LoVo (cell line): ENCODE data around the gene SIRPD.
"Not testable (repeated sequence)": the region's sequence is repeated elsewhere in the genome, so short reads cannot be mapped to it uniquely, and the experiment has no call there.

Experiments
- DNase-seq: peaks from one replicate; pipeline ENCODE4 v3.0.0-alpha.2; 2016; ENCODE audit warnings: low spot score

SIRPD gene

DNA sequence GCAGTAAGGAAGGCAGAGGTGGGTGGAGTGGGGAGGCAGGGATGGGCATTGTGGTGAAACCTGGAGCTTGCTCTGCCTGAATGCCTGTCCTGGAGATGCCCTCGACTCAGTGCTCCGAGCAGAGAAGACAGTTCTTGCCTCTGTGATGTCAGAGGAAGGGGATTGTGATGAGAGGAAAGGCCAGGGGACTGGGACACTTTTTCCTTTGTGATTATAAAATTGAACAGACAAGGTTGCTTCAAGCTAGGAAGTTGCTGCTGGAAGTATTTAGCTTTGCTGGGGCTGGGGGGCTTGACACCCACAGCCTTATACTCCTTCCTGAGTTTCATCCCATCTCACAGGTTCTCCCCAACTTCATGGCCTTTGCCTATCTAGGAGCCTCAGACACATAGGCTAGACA lies at the start of gene SIRPD:
SIRPD (minus strand) TSS at position 101 of the 400 bp plus-strand sequence; CDS start at position 49, 52 bp downstream.
- DNase-seq, result no peak

- no peak for DNase-seq
Observed at GRCh38 chr20:1600736-1601135, 43.2 kb upstream of the SIRPD start.

- DNase-seq, result no peak
Observed at GRCh38 chr20:1595333-1595732, 37.8 kb upstream of the SIRPD start.

GRCh38 chr20:1588533-1589460 lies 31.3 kb upstream of the SIRPD start:
- no peak for DNase-seq

DNA sequence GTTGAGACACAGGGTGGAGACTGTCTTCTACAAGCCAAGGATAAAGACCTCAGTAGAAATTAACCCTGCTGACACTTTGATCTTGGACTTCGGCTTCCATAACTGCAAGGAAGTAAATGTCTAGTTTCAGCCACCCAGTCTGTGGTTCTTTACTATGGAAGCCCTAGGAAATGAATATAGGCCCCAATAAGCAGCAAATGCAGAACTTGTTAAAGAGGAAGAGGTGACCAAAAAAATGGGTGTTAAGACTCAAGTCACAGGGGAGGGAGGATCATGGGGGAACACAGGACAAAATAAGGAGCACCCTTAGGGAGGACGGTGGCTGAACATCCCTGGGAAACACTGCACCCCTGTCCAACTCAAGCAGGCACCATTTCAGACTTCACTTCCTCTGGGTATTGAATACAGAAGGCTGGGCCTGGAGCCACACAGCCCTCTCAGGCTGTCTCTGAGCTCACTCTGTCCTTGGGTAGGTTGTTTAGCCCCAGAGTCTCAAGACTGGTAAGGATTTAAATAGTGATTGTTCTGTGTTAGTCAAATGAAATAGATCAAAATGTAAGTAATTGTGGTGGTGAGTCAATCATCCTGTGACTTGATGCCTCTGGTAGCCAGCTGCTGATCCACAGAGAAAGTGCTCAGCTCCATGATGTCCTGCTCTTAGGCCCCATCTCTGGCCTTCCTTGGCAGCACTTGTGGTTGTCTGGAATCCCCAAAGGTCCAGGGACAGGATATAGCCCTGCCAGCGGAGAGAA lies 30.5 kb upstream of the SIRPD start:
- DNase-seq, result no peak

DNA sequence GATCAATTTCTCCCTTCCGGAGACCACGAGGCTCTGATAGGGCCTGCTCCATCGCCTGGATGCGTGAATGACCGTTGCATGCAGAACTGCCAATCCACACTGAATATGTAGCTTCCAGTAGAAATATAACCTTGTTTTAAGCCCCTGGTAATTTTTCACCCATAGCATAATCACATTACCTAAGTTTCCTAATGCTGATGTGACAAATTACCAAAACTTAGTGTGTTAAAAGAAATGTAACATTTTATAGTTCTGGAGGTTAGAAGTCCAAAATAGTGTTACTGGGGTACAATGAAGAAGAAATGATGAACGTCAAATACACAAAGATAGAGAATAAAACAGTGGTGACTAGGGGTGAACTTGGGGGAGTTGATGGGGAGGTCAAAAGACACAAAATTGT lies 22.0 kb upstream of the SIRPD start:
- no peak for DNase-seq

DNA sequence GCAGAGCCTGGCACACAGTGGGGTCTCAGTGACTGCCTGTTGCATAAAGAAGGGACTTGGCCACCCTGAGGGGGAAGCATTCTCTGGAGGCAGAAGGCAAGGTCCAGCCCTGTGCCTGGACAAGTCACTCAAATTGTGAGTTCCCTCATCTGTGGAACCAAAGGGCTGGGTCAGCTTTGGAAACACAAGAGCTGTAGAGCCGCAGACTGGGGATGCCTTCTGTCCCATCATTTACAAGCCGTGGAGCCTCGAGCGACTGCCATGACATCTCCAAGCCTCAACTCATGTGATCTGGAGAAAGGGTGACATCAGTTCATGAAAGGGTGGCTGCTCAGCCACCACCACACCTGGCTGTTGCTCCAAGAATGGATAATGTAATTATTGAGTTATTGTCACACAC lies 20.4 kb upstream of the SIRPD start:
- DNase-seq, result no peak

DNA sequence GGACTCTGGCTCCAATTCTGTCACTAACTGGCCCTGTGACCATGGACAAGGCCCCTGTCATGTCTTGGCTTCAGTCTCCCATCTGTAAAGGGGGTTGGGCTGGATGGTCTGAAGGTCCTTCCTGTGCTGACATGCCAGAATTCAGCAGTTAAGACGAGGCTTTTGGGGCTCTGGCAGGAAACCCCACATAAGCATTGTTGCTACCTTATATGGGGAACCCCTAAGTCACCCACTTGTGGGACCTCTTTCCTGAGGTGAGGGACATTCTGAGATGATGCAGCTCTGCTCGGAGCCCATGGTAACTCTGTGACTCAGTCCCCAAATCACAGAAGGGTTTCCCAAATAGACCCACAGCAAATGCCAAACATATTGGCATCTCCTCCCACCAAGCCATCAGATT lies 19.8 kb upstream of the SIRPD start:
- DNase-seq, result not testable (repeated sequence)

DNA sequence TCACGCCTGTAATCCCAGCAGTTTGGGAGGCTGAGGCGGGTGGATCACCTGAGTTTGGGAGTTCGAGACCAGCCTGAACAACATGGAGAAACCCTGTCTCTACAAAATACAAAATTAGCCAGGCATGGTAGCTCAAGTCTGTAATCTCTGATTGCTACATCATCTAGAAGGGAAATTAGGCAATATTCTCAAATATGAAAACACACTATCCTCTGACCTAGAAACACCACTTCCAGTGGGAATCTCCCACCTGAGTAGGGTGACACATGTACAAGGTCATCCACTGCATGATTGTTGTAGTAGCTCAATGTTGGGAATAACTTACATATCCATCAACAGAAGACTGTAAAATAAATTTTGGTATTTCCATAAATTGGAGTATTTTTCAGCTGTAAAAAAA lies 19.1 kb upstream of the SIRPD start:
- no peak for DNase-seq

DNA sequence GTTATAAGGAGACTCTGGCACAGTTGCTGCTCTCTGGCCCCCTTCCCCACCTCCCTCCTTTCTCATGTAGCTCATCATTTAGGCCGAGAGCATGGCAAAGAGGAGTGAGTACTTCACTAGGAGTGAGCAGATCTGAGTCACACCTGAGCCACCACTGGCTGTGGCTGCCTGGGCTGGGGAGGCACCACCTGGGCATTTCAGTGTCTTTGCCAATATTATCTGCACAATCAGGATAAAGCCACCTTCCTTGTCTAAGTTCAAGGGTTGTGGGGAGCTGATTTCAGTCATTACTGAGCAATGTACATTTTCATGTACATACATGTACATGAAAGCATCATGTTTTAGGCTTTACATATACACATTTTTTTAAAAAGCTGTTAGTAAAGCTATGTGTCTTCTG lies 18.5 kb upstream of the SIRPD start:
- DNase-seq, result not testable (repeated sequence)

DNA sequence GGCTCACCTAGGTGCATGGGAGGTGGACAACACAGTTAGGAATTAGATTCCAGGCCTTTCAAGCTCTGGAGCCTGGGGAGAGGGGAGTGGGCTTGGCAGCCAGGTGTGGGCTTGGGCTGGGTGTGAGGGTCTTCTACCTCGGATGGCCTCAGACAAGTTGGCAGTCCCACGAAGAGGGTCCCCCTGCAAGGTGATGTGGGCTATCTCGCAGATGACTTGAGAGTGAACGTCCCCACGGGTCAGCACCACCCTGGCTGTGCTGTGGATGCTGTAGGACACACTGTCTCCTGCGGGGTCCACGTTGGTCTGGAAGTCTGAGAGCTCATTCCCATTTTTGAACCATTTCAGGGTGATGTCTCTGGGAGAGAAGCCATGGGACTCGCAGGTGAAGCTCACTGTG lies 14.1 kb upstream of the SIRPD start:
- DNase-seq, result not testable (repeated sequence)

DNA sequence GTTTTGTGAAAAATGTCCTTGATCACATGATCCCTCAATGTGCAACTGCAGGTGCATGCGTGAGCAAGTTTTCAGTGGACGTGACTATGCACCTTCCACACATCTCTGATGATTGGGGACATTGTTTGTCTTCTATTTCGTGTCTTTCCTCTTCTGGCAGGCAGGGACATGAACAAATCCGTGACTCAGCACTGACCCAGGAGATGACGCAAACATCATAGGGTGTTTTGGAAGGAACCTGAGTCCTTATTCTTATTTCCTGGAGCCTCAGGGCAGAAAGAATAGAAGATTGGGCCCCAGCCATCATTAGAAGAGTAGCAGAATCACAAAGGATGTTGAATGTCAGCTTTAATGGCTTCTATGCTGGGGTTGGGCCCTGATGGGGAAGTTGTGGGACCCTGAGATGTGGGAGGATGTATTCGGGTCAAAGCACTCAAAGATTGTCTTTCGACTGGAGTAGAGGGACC lies 11.9 kb upstream of the SIRPD start:
- DNase-seq, result no peak

DNA sequence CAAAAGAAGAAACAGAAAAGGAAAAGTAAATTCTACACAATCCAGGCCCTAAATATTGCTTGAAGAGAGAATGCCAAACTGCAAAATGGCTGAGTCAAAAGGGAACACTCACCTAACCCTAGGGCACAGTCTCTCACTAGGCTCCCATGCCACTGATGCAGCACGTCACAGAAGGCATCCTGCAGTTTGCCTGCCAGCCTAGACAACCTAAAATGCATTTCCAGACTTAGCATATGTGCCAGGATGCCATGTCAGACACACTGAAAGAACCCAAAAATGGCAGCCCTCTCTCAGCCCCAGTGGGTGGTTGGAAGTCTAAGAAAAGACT lies 10.6 kb upstream of the SIRPD start:
- DNase-seq, result no peak

- no peak for DNase-seq
Observed at GRCh38 chr20:1567392-1568162, 10.1 kb upstream of the SIRPD start.

GRCh38 chr20:1566701-1567100 lies 9.2 kb upstream of the SIRPD start:
- DNase-seq, result no peak

GRCh38 chr20:1565461-1565860 lies 8.0 kb upstream of the SIRPD start:
- no peak for DNase-seq

GRCh38 chr20:1563598-1563997 lies 6.1 kb upstream of the SIRPD start:
- DNase-seq, result no peak

DNA sequence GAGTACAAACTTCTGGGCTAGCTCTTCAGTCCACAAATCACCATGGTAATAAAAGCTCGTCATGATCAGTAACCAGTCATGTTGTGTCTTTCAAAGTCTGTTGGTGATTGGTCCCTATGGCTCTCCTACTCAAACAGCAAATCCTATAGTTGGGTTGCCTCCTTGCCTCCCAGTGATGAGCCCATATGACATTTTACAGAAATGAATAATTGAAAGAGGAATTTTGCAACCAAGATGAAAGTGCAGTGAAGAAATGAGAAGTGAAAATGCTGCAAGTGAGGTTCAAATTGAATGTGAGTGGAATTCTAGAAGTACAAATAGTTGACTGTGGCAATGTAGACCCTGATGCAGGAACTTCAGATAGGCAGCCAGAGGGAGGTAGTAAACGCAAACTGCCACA lies 5.1 kb upstream of the SIRPD start:
- DNase-seq, result no peak

- no peak for DNase-seq
Observed at GRCh38 chr20:1561350-1561749, 3.8 kb upstream of the SIRPD start.

GRCh38 chr20:1555952-1556351 lies 1.6 kb downstream of the SIRPD start:
- DNase-seq, result no peak

DNA sequence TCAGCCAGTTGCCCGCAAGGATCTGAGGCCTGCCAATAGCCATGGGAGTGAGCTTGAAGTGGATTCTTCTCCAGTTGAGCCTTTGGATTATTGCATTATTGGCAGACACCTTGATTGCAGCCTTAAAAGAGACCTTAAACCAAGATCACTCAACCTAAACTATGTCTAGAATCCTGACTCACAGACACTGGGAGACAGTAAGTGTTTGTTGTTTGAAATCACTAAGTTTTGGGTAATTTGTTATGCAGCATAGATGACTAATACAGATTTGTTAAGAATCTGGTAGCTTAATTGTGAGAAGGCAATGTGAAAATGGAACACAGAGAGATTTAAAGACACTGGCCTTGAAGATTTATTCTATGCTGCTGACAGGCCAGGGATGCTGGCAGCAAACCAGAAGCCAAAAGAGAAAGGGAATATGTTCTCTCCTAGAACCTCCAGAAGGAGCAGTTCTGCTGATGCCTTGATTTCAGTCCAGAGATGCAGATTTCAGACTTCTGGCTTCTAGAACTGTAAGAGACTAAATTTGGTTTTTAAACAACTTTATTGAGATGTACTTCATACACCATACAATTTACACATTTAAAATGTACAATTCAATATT lies 17.6 kb downstream of the SIRPD start:
- DNase-seq, result no peak

DNA sequence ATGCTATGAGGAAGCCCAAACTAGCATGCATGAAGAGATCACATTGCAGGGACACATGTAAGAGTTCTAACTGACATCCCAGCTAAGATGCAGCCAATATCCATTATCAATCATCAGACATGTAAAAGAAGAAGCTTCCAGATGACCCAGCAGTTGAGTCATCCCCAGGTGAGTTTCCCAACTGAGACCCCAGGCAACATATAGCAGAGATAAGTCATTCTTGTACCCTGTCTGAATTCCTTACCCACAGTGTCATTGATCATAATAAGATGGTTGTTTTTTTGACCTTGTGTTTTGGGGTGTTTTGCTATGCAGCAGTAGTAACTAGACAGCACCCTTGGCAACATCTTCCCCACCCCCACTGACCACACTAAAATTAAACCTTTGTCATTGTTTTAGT lies 18.9 kb downstream of the SIRPD start:
- no peak for DNase-seq
